GM12878 (cell line): ENCODE measurements around the gene ELP1. TPM values are rescaled to one million over a fixed set of nuclear protein-coding genes. Genes with fewer than 3 reads are reported as not detected.

Experiments used
- ATAC-seq: fragments of 200-7000 bp; cut with Tn5 transposase; 3 replicates; pipeline ENCODE4 v1.9.1; 2020; ENCODE audit warnings: mild to moderate bottlenecking, moderate library complexity
- BruUV-seq: library from RNA; stranded (reverse); fragments of 400-500 nt; replicated peaks from 2 replicates; lab custom pipeline; 2021; lab: Mats Ljungman, UMichigan
- CTCF ChIA-PET: fragments of 300-600 bp; sonication (Branson Sonifier 250); formaldehyde crosslinking; extraction: SDS; loops from one replicate; lab custom pipeline; 2021; ENCODE audit warnings: inconsistent platforms; lab: Yijun Ruan, JAX
- POLR2A ChIA-PET: fragments of 350-600 bp; formaldehyde crosslinking; extraction: SDS; loops from one replicate; lab custom pipeline; 2021; ENCODE audit warnings: inconsistent platforms; lab: Charles Lee
- RAD21 ChIA-PET: fragments of 300-600 bp; sonication (Branson Sonifier 250); formaldehyde crosslinking; loops from one replicate; lab custom pipeline; 2023; ENCODE audit warnings: antibody characterized with exemption; ENCODE audit not compliant: unreplicated experiment; lab: Charles Lee
- SMC1A ChIA-PET: fragments of 300-600 bp; sonication (Branson Sonifier 250); formaldehyde crosslinking; loops from one replicate; lab custom pipeline; 2023; ENCODE audit not compliant: unreplicated experiment, uncharacterized antibody; lab: Charles Lee
- DNase-seq: peaks from one replicate; pipeline ENCODE4 v3.0.0-alpha.2; 2011; ENCODE audit warnings: low read depth, low spot score
- FAIRE-seq: peaks from 3 replicates; lab custom pipeline; 2011; peaks lifted over from hg19 to GRCh38; lab: Jason Lieb, UNC
- H2AFZ ChIP-seq: 2 replicates; pipeline ENCODE4 v1.6.0; 2011; ENCODE audit warnings: low read depth, low read length, control low read depth; ENCODE audit not compliant: control insufficient read depth
- H3K27ac ChIP-seq: 2 replicates; pipeline ENCODE4 v1.5.1; 2011; ENCODE audit warnings: control low read depth; ENCODE audit not compliant: control insufficient read depth, insufficient read depth
- H3K27me3 ChIP-seq, 2 experiments: replicated peaks in 1 of 2; 2 replicates each; pipeline versions ENCODE4 v1.6.0 to v1.6.1; 2011; ENCODE audit warnings: low read length in 1 of 2; ENCODE audit not compliant: control insufficient read depth in 2 of 2, insufficient read depth in 2 of 2
- H3K36me3 ChIP-seq, 2 experiments: 2 replicates each; pipeline ENCODE4 v1.5.1; 2011; ENCODE audit warnings: low read length in 1 of 2; ENCODE audit not compliant: control insufficient read depth in 2 of 2, insufficient read depth in 2 of 2
- H3K4me1 ChIP-seq: 2 replicates; pipeline ENCODE4 v1.6.1; 2011; ENCODE audit warnings: mild to moderate bottlenecking, low read length, moderate library complexity, mixed read lengths; ENCODE audit not compliant: control insufficient read depth, insufficient read depth
- H3K4me2 ChIP-seq: 2 replicates; pipeline ENCODE4 v1.6.0; 2011; ENCODE audit warnings: control low read depth; ENCODE audit not compliant: control insufficient read depth, insufficient read depth
- H3K4me3 ChIP-seq: fragments of 200-600 bp; sonication (generic); 2 replicates; pipeline ENCODE4 v1.5.1; 2016
- H3K79me2 ChIP-seq: 2 replicates; pipeline ENCODE4 v1.6.0; 2011; ENCODE audit warnings: low read length; ENCODE audit not compliant: control insufficient read depth, insufficient read depth
- H3K9ac ChIP-seq: 2 replicates; pipeline ENCODE4 v1.8.0; 2011; ENCODE audit warnings: low read length, control low read depth, mixed read lengths; ENCODE audit not compliant: control insufficient read depth, insufficient read depth
- H3K9me3 ChIP-seq: replicated peaks from 3 replicates; pipeline ENCODE4 v1.5.1; 2011; ENCODE audit warnings: mild to moderate bottlenecking, low read length; ENCODE audit not compliant: control insufficient read depth, insufficient read depth
- H4K20me1 ChIP-seq: 2 replicates; pipeline ENCODE4 v1.6.0; 2011; ENCODE audit not compliant: control insufficient read depth, insufficient read depth
- CEBPB ChIP-seq, 2 experiments: fragments of 150-350 bp in 1 of 2; IDR thresholded peaks; 2 replicates each; pipeline ENCODE4 v1.6.1; 2012 to 2014; ENCODE audit warnings: low read depth in 2 of 2, low read length in 2 of 2, borderline replicate concordance in 1 of 2, inconsistent platforms in 1 of 2
- CEBPZ ChIP-seq: fragments of 150-350 bp; IDR thresholded peaks from 2 replicates; pipeline ENCODE4 v1.6.1; 2016; ENCODE audit warnings: low read depth, low read length
- CHD1 ChIP-seq: IDR thresholded peaks from 2 replicates; pipeline ENCODE4 v1.6.1; 2012; ENCODE audit warnings: low read depth, low read length, improper control_type of control experiment
- CREB1 ChIP-seq: IDR thresholded peaks from 2 replicates; pipeline ENCODE4 v1.6.1; 2012; ENCODE audit warnings: low read depth, mild to moderate bottlenecking, inconsistent platforms
- CUX1 ChIP-seq: IDR thresholded peaks from 2 replicates; pipeline ENCODE4 v1.6.1; 2012; ENCODE audit warnings: improper control_type of control experiment, low read depth, low read length; ENCODE audit not compliant: insufficient replicate concordance
- EED ChIP-seq: sonication (generic); IDR thresholded peaks from 2 replicates; pipeline ENCODE4 v1.6.1; 2016; ENCODE audit warnings: antibody characterized with exemption, low read depth
- IRF5 ChIP-seq: fragments of 450-650 bp; IDR thresholded peaks from 2 replicates; pipeline ENCODE4 v1.6.1; 2017; ENCODE audit warnings: borderline replicate concordance
- KAT2A ChIP-seq: conservative IDR thresholded peaks from 2 replicates; pipeline ENCODE4 v1.6.1; 2011; ENCODE audit warnings: low read depth, low read length; ENCODE audit not compliant: control insufficient read depth
- NBN ChIP-seq: fragments of 450-650 bp; IDR thresholded peaks from 2 replicates; pipeline ENCODE4 v1.6.1; 2016
- NR2C1 ChIP-seq: fragments of 450-650 bp; IDR thresholded peaks from 2 replicates; pipeline ENCODE4 v1.6.1; 2017; ENCODE audit warnings: antibody characterized with exemption, mild to moderate bottlenecking, moderate library complexity
- RB1 ChIP-seq: fragments of 450-650 bp; formaldehyde crosslinking; IDR thresholded peaks from 2 replicates; pipeline ENCODE4 v1.6.1; 2017; ENCODE audit warnings: mild to moderate bottlenecking, borderline replicate concordance
- SMARCA5 ChIP-seq: fragments of 450-650 bp; IDR thresholded peaks from 2 replicates; pipeline ENCODE4 v1.6.1; 2017; ENCODE audit warnings: mild to moderate bottlenecking
- SREBF1 ChIP-seq: IDR thresholded peaks from 2 replicates; pipeline ENCODE4 v1.6.1; 2012; ENCODE audit warnings: mild to moderate bottlenecking, low read length
- TCF7 ChIP-seq: IDR thresholded peaks from 2 replicates; pipeline ENCODE4 v1.6.1; 2014; ENCODE audit warnings: antibody characterized with exemption, borderline replicate concordance
- ZBED1 ChIP-seq: IDR thresholded peaks from 2 replicates; pipeline ENCODE4 v1.6.1; 2016; ENCODE audit warnings: borderline replicate concordance
- WGBS: methylation state at CpG from one replicate; pipeline ENCODE4 v1.1.6; 2016; ENCODE audit warnings: low lambda C conversion rate; ENCODE audit not compliant: insufficient replicate concordance, insufficient coverage; ENCODE audit errors: missing lambda C conversion rate; 5-methylcytosine and 5-hydroxymethylcytosine counted together
- in situ Hi-C: fragments of 300-500 bp; cut with MboI; formaldehyde crosslinking; loops from 9 replicates; pipeline ENCODE4 v1.14.3; 2018; ENCODE audit warnings: mixed read lengths
- intact Hi-C: fragments of 100-400 bp; cut with micrococcal nuclease; formaldehyde crosslinking; loops from one replicate; pipeline ENCODE4 v1.14.2; 2022; ENCODE audit not compliant: unreplicated experiment
- polyA plus RNA-seq, 11 experiments: library from polyadenylated mRNA; depleted of rRNA in 4 of 11; unstranded in 6 of 11; stranded (reverse) in 5 of 11; fragments of >200 nt; fragmentation: Nextera tagmentation in 4 of 11; fragmentation: Illumina TruSeq in 1 of 11; extraction: Ambion mirVana in 4 of 11; extraction: Trizol in 1 of 11; gene quantifications; 1 replicate in 1 of 11; 2 replicates in 10 of 11; pipeline versions ENCODE4 v1.2.1 to v1.2.3, GENCODE V29; 2011 to 2016; ENCODE audit warnings: inconsistent platforms in 2 of 11, missing spikeins in 2 of 11, low read depth in 1 of 11
- total RNA-seq, 4 experiments: library from RNA; depleted of rRNA in 3 of 4; stranded (reverse); fragments of >200 nt in 3 of 4; fragmentation: Illumina TruSeq in 1 of 4; extraction: Trizol in 1 of 4; gene quantifications; 2 replicates each; pipeline versions ENCODE4 v1.2.1 to v1.2.3, GENCODE V29; 2013 to 2021

The ELP1 gene
- total and polyA plus RNA-seq, 10 of the 15 experiments (the other 5 are each of a cell fraction or from before 2014, with no cell fraction given) = 9.7 to 29.9 (median 26.0) TPM

GRCh38 chr9:108857572-108857971 is 76.4 kb downstream of the ELP1 start (continued):
- no peak for TF ChIP-seq EED
- no peak for TF ChIP-seq CHD1
- TF ChIP-seq RB1 = no peak
- TF ChIP-seq, all 136 proteins: peak for 0

GRCh38 chr9:108855888-108856287 is 78.0 kb downstream of the ELP1 start, which contains the start of gene ACTL7B:
Gene ACTL7B, minus strand, starts transcription at chr9:108855986. Its CDS starts 56 bp downstream, at chr9:108855930.
- POLR2A ChIA-PET = no interaction called here
- SMC1A ChIA-PET = no interaction called here
- no peaks in the 10 kb centered on the region for H3K36me3 ChIP-seq
- no peak within 1 kb of the TSS for H3K4me2 ChIP-seq
- no peak within 1 kb of the TSS for H3K27ac ChIP-seq
- H3K4me1 ChIP-seq = no peaks in the 10 kb centered on the region
- no TSS peak for BruUV-seq
- H4K20me1 ChIP-seq = no peaks in the 10 kb centered on the region
- FAIRE-seq (no peak), DNase-seq (no peak), ATAC-seq (no peak)
- no peak within 1 kb of the TSS for H3K4me3 ChIP-seq
- RAD21 ChIA-PET = no interaction called here
- in situ Hi-C loops = no loop called here
- no peak within 1 kb of the TSS for H2AFZ ChIP-seq
- 26% methylated on average over 7 of the region's 7 CpGs for WGBS
- H3K9ac ChIP-seq = no peak within 1 kb of the TSS
- no peaks in the 10 kb centered on the region; a peak in 1 of 4 replicates for H3K27me3 ChIP-seq
- intact Hi-C loops = no loop called here
- no peaks in the 10 kb centered on the region for H3K9me3 ChIP-seq
- no peaks in the 10 kb centered on the region for H3K79me2 ChIP-seq
- CTCF ChIA-PET = interaction anchor here (1.1 kb wide), 1 partner anchor 98 kb away, joined by 4 read pairs; no protein-coding TSS in a partner anchor
- TF ChIP-seq ZBED1 = no peak
- TF ChIP-seq NR2C1 = no peak
- TF ChIP-seq NBN = no peak
- no peak for TF ChIP-seq SREBF1
- no peak for TF ChIP-seq CREB1
- no peak for TF ChIP-seq CEBPB (IDR thresholded peaks at IDR 0.05; ENCODE audit: borderline replicate concordance in 1 of 2, low read depth in 2 of 2, low read length in 2 of 2)
- TF ChIP-seq IRF5 = no peak
- TF ChIP-seq SMARCA5 = no peak
- no peak for TF ChIP-seq CEBPZ
- no peak for TF ChIP-seq TCF7
- TF ChIP-seq KAT2A = no peak
- no peak for TF ChIP-seq CUX1
